ENCODE data around the gene CLNK. TPM values are rescaled to one million over a fixed set of nuclear protein-coding genes. Genes with fewer than 3 reads are reported as not detected.

Gene CLNK
- total and polyA plus RNA-seq, 2 donors from 2014 or later, result 2.8 to 4.8 TPM

DNA sequence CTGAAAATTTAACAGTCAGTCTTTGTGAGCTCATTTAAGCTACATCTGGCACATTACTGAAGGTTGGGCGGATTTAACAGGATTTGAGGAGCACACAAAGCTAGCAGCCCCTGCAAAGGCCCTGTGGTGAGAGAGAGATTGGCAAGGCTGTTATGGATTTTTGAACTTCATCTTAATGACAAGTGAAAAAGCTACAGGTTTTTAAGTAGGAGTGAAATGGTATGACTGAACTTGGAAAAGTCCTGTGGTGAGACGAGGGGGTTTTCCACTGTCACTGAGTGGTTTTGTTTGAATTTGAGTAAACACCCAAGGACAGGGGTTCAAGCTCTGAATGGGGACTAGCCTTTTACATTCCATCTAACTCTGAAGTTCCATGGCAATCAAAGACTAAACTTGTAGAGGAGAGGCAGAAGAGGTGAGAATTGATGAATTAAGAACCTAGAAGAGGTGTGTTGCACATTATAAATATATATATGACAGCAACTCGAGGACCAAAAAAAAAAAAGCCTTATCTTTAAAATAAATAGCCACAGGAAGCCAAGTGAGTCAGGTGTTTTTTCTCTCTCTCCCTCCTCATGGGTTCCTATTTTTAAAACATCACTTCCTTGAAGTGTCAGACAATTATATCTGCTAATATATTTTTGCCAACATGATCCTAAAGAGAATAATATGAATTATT is 47.8 kb upstream of the CLNK start:
- H3K27ac ChIP-seq (ENCODE audit: low read depth in 2 of 2, low read length in 2 of 2), result peak overlapping the region in 1 of 2 donors; percentile 13
- H3K9me3 ChIP-seq (ENCODE audit: control insufficient read depth in 2 of 3, insufficient read depth in 1 of 3, low read length in 3 of 3), result no peaks in the 10 kb centered on the region
- H3K27me3 ChIP-seq (ENCODE audit: control insufficient read depth, insufficient read depth, low read length), result no peaks in the 10 kb centered on the region
- H3K4me1 ChIP-seq (ENCODE audit: control insufficient read depth in 2 of 3, insufficient read depth in 2 of 3, low read depth in 1 of 3, low read length in 3 of 3), result no peaks in the 10 kb centered on the region
- H3K9ac ChIP-seq (ENCODE audit: low read length in 3 of 3), result no peak overlapping the region
- TF ChIP-seq, protein P1, sequence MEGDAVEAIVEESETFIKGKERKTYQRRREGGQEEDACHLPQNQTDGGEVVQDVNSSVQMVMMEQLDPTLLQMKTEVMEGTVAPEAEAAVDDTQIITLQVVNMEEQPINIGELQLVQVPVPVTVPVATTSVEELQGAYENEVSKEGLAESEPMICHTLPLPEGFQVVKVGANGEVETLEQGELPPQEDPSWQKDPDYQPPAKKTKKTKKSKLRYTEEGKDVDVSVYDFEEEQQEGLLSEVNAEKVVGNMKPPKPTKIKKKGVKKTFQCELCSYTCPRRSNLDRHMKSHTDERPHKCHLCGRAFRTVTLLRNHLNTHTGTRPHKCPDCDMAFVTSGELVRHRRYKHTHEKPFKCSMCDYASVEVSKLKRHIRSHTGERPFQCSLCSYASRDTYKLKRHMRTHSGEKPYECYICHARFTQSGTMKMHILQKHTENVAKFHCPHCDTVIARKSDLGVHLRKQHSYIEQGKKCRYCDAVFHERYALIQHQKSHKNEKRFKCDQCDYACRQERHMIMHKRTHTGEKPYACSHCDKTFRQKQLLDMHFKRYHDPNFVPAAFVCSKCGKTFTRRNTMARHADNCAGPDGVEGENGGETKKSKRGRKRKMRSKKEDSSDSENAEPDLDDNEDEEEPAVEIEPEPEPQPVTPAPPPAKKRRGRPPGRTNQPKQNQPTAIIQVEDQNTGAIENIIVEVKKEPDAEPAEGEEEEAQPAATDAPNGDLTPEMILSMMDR (IDR thresholded peaks at IDR 0.05; ENCODE audit: borderline replicate concordance, extremely low read depth, insufficient read depth), result no peak
- no peak for FAIRE-seq
- intact Hi-C loops (cut with DNase I), result no loop called here
- no peak overlapping the region for H3K4me3 ChIP-seq (ENCODE audit: low read length in 3 of 3)
- no peak for DNase-seq
- no peaks in the 10 kb centered on the region for H3K36me3 ChIP-seq (ENCODE audit: control insufficient read depth in 2 of 3, insufficient read depth in 3 of 3, low read length in 3 of 3)

DNA sequence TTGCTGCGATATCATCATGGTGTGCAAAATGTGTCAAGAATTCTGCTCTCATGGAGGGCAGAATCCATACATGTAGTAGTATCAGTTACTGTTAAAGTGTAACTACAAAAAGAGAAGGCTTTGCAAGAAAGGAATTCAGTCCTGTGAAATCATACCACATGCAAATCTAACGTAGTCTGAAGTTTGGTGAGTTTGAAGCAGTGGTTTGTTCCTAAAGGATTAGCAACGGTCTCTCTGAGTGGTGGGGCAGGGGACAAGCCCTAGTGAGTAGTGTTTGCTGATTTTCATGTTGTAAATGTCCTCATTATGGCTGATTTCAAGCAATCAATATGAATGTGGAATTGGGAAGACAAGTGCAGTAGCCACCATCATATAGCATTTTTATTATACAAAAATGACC is 47.1 kb upstream of the CLNK start:
- FAIRE-seq (no peak), DNase-seq (no peak)
- Histone ChIP-seq H3K4me1 (ENCODE audit: control insufficient read depth in 2 of 3, insufficient read depth in 2 of 3, low read depth in 1 of 3, low read length in 3 of 3) (no peaks in the 10 kb centered on the region), H3K9me3 (ENCODE audit: control insufficient read depth in 2 of 3, insufficient read depth in 1 of 3, low read length in 3 of 3) (no peaks in the 10 kb centered on the region), H3K9ac (ENCODE audit: low read length in 3 of 3) (no peak overlapping the region), H3K27me3 (ENCODE audit: control insufficient read depth, insufficient read depth, low read length) (no peaks in the 10 kb centered on the region), H3K4me3 (ENCODE audit: low read length in 3 of 3) (peak overlapping the region in 1 of 3 donors; percentile 28), H3K27ac (ENCODE audit: low read depth in 2 of 2, low read length in 2 of 2) (peak overlapping the region in 1 of 2 donors; percentile 10), H3K36me3 (ENCODE audit: control insufficient read depth in 2 of 3, insufficient read depth in 3 of 3, low read length in 3 of 3) (no peaks in the 10 kb centered on the region)
- TF ChIP-seq, protein P1 (IDR thresholded peaks at IDR 0.05; ENCODE audit: borderline replicate concordance, extremely low read depth, insufficient read depth), result no peak
- intact Hi-C loops (cut with DNase I), result no loop called here

DNA sequence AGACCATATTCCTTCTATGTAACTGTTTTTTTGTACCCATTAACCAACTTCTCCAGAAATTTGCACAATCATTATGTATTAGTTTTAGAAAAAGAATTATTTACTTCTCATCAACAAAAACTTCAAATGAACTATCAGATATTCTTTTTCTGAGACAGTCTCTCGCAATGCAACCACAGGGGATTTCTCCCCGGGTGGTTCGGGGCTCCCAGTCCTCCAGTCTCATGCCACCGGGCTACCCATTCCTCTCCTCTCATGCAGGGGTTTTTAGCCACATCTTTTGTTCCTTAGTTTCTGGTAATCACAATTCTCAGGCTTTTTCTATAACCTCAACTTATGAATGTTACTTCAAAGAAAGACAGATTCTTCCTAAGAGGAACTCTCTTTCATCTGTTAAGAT is 46.6 kb upstream of the CLNK start:
- H3K4me1 ChIP-seq (ENCODE audit: control insufficient read depth in 2 of 3, insufficient read depth in 2 of 3, low read depth in 1 of 3, low read length in 3 of 3), result no peaks in the 10 kb centered on the region
- no peaks in the 10 kb centered on the region for H3K27me3 ChIP-seq (ENCODE audit: control insufficient read depth, insufficient read depth, low read length)
- no peaks in the 10 kb centered on the region for H3K36me3 ChIP-seq (ENCODE audit: control insufficient read depth in 2 of 3, insufficient read depth in 3 of 3, low read length in 3 of 3)
- intact Hi-C loops (cut with DNase I), result no loop called here
- no peak overlapping the region for H3K4me3 ChIP-seq (ENCODE audit: low read length in 3 of 3)
- TF ChIP-seq, protein P1 (IDR thresholded peaks at IDR 0.05; ENCODE audit: borderline replicate concordance, extremely low read depth, insufficient read depth), result no peak
- H3K9me3 ChIP-seq (ENCODE audit: control insufficient read depth in 2 of 3, insufficient read depth in 1 of 3, low read length in 3 of 3), result no peaks in the 10 kb centered on the region
- DNase-seq, result no peak
- H3K27ac ChIP-seq (ENCODE audit: low read depth in 2 of 2, low read length in 2 of 2), result no peak overlapping the region
- no peak overlapping the region for H3K9ac ChIP-seq (ENCODE audit: low read length in 3 of 3)
- no peak for FAIRE-seq

DNA sequence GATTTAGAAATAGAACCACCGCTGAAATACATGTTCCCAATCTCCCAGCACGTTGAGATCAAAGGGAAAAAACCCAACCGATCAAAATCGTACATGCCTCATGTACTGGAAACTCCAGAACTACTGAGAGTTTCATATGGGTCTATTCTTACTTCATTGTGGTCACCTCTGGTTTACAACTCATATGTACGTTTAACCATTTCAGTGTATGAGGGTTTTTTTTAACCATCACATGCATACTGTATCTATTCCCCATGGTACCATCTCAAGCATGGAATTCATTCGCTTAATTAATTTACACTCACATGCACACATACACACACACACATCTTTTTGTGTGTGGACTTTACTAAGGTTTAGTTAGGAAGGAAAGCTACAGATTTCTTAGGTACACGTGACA is 46.0 kb upstream of the CLNK start:
- Histone ChIP-seq H3K36me3 (ENCODE audit: control insufficient read depth in 2 of 3, insufficient read depth in 3 of 3, low read length in 3 of 3) (no peaks in the 10 kb centered on the region), H3K4me3 (ENCODE audit: low read length in 3 of 3) (no peak overlapping the region), H3K4me1 (ENCODE audit: control insufficient read depth in 2 of 3, insufficient read depth in 2 of 3, low read depth in 1 of 3, low read length in 3 of 3) (no peaks in the 10 kb centered on the region), H3K27me3 (ENCODE audit: control insufficient read depth, insufficient read depth, low read length) (no peaks in the 10 kb centered on the region), H3K9ac (ENCODE audit: low read length in 3 of 3) (no peak overlapping the region), H3K9me3 (ENCODE audit: control insufficient read depth in 2 of 3, insufficient read depth in 1 of 3, low read length in 3 of 3) (no peaks in the 10 kb centered on the region), H3K27ac (ENCODE audit: low read depth in 2 of 2, low read length in 2 of 2) (peak overlapping the region in 1 of 2 donors; percentile 24)
- no peak for DNase-seq
- TF ChIP-seq, protein P1 (IDR thresholded peaks at IDR 0.05; ENCODE audit: borderline replicate concordance, extremely low read depth, insufficient read depth), result no peak
- intact Hi-C loops (cut with DNase I), result no loop called here
- no peak for FAIRE-seq
